WTC11 (cell line): ENCODE data around the gene SLC25A51.

Experiments used
- SMAD3 ChIP-seq: sonication (generic); formaldehyde crosslinking; IDR thresholded peaks from 2 replicates; pipeline ENCODE4 v1.8.0; 2022; ENCODE audit warnings: missing genetic modification reagents, mild to moderate bottlenecking, borderline replicate concordance
- TF ChIP-seq, protein P1 (sequence below): sonication (generic); formaldehyde crosslinking; IDR thresholded peaks from 2 replicates; pipeline ENCODE4 v1.8.1; 2022; ENCODE audit warnings: low read depth, missing genetic modification reagents, borderline replicate concordance
- TF ChIP-seq, protein P2 (sequence below): fragments of 250-450 bp; sonication (Bioruptor Pico); IDR thresholded peaks from 2 replicates; pipeline ENCODE4 v1.9.0; 2021; ENCODE audit warnings: mild to moderate bottlenecking
- TF ChIP-seq, protein P3 (sequence below): fragments of 200-600 bp; IDR thresholded peaks from 2 replicates; pipeline ENCODE4 v1.8.0; 2022; ENCODE audit warnings: antibody characterized with exemption
- TF ChIP-seq, protein P4 (sequence below): sonication (generic); formaldehyde crosslinking; conservative IDR thresholded peaks from 2 replicates; pipeline ENCODE4 v1.8.1; 2023; ENCODE audit warnings: mild to moderate bottlenecking, low read depth, missing genetic modification reagents, moderate library complexity
- TF ChIP-seq, protein P5 (sequence below): sonication (generic); formaldehyde crosslinking; IDR thresholded peaks from 2 replicates; pipeline ENCODE4 v1.8.0; 2022; ENCODE audit warnings: mild to moderate bottlenecking, missing genetic modification reagents
- TF ChIP-seq, protein P6 (sequence below): sonication (generic); formaldehyde crosslinking; IDR thresholded peaks from 2 replicates; pipeline ENCODE4 v1.8.1; 2023; ENCODE audit warnings: mild to moderate bottlenecking, missing genetic modification reagents, moderate library complexity
- TF ChIP-seq, protein P7 (sequence below): sonication (generic); formaldehyde crosslinking; IDR thresholded peaks from 2 replicates; pipeline ENCODE4 v1.8.0; 2023; ENCODE audit warnings: missing genetic modification reagents, mild to moderate bottlenecking, borderline replicate concordance

DNA sequence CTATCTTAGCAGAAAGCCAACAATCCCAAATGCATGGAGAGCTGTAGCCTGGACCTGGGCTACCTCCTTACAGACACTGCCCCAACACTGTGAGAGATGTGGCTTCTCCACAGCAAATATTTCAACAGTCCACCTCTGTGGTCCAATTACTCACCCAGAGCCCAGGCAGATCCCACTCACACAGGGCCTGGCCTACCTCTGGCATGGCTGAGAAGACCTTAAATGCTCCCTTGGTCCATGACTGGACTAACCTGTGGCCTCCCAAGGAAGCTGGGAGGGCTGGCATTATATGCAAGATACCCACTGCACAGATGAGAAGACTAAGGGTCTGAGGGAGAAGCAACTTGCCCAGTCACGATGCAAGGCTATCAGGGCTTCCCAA is 22.8 kb upstream of the SLC25A51 start:
- TF ChIP-seq, protein P1, sequence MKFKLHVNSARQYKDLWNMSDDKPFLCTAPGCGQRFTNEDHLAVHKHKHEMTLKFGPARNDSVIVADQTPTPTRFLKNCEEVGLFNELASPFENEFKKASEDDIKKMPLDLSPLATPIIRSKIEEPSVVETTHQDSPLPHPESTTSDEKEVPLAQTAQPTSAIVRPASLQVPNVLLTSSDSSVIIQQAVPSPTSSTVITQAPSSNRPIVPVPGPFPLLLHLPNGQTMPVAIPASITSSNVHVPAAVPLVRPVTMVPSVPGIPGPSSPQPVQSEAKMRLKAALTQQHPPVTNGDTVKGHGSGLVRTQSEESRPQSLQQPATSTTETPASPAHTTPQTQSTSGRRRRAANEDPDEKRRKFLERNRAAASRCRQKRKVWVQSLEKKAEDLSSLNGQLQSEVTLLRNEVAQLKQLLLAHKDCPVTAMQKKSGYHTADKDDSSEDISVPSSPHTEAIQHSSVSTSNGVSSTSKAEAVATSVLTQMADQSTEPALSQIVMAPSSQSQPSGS (CRISPR knock-in tag): no peak
- TF ChIP-seq, protein P2, sequence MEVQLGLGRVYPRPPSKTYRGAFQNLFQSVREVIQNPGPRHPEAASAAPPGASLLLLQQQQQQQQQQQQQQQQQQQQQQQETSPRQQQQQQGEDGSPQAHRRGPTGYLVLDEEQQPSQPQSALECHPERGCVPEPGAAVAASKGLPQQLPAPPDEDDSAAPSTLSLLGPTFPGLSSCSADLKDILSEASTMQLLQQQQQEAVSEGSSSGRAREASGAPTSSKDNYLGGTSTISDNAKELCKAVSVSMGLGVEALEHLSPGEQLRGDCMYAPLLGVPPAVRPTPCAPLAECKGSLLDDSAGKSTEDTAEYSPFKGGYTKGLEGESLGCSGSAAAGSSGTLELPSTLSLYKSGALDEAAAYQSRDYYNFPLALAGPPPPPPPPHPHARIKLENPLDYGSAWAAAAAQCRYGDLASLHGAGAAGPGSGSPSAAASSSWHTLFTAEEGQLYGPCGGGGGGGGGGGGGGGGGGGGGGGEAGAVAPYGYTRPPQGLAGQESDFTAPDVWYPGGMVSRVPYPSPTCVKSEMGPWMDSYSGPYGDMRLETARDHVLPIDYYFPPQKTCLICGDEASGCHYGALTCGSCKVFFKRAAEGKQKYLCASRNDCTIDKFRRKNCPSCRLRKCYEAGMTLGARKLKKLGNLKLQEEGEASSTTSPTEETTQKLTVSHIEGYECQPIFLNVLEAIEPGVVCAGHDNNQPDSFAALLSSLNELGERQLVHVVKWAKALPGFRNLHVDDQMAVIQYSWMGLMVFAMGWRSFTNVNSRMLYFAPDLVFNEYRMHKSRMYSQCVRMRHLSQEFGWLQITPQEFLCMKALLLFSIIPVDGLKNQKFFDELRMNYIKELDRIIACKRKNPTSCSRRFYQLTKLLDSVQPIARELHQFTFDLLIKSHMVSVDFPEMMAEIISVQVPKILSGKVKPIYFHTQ (CRISPR knock-in tag): no peak
- TF ChIP-seq, protein P3, sequence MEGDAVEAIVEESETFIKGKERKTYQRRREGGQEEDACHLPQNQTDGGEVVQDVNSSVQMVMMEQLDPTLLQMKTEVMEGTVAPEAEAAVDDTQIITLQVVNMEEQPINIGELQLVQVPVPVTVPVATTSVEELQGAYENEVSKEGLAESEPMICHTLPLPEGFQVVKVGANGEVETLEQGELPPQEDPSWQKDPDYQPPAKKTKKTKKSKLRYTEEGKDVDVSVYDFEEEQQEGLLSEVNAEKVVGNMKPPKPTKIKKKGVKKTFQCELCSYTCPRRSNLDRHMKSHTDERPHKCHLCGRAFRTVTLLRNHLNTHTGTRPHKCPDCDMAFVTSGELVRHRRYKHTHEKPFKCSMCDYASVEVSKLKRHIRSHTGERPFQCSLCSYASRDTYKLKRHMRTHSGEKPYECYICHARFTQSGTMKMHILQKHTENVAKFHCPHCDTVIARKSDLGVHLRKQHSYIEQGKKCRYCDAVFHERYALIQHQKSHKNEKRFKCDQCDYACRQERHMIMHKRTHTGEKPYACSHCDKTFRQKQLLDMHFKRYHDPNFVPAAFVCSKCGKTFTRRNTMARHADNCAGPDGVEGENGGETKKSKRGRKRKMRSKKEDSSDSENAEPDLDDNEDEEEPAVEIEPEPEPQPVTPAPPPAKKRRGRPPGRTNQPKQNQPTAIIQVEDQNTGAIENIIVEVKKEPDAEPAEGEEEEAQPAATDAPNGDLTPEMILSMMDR: no peak
- TF ChIP-seq, protein P4, sequence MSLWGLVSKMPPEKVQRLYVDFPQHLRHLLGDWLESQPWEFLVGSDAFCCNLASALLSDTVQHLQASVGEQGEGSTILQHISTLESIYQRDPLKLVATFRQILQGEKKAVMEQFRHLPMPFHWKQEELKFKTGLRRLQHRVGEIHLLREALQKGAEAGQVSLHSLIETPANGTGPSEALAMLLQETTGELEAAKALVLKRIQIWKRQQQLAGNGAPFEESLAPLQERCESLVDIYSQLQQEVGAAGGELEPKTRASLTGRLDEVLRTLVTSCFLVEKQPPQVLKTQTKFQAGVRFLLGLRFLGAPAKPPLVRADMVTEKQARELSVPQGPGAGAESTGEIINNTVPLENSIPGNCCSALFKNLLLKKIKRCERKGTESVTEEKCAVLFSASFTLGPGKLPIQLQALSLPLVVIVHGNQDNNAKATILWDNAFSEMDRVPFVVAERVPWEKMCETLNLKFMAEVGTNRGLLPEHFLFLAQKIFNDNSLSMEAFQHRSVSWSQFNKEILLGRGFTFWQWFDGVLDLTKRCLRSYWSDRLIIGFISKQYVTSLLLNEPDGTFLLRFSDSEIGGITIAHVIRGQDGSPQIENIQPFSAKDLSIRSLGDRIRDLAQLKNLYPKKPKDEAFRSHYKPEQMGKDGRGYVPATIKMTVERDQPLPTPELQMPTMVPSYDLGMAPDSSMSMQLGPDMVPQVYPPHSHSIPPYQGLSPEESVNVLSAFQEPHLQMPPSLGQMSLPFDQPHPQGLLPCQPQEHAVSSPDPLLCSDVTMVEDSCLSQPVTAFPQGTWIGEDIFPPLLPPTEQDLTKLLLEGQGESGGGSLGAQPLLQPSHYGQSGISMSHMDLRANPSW (CRISPR knock-in tag): no peak
- TF ChIP-seq SMAD3 (CRISPR knock-in tag): no peak
- TF ChIP-seq, protein P5, sequence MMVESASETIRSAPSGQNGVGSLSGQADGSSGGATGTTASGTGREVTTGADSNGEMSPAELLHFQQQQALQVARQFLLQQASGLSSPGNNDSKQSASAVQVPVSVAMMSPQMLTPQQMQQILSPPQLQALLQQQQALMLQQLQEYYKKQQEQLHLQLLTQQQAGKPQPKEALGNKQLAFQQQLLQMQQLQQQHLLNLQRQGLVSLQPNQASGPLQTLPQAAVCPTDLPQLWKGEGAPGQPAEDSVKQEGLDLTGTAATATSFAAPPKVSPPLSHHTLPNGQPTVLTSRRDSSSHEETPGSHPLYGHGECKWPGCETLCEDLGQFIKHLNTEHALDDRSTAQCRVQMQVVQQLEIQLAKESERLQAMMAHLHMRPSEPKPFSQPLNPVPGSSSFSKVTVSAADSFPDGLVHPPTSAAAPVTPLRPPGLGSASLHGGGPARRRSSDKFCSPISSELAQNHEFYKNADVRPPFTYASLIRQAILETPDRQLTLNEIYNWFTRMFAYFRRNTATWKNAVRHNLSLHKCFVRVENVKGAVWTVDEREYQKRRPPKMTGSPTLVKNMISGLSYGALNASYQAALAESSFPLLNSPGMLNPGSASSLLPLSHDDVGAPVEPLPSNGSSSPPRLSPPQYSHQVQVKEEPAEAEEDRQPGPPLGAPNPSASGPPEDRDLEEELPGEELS: no peak
- TF ChIP-seq, protein P6, sequence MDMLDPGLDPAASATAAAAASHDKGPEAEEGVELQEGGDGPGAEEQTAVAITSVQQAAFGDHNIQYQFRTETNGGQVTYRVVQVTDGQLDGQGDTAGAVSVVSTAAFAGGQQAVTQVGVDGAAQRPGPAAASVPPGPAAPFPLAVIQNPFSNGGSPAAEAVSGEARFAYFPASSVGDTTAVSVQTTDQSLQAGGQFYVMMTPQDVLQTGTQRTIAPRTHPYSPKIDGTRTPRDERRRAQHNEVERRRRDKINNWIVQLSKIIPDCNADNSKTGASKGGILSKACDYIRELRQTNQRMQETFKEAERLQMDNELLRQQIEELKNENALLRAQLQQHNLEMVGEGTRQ (CRISPR knock-in tag): no peak
- TF ChIP-seq, protein P7, sequence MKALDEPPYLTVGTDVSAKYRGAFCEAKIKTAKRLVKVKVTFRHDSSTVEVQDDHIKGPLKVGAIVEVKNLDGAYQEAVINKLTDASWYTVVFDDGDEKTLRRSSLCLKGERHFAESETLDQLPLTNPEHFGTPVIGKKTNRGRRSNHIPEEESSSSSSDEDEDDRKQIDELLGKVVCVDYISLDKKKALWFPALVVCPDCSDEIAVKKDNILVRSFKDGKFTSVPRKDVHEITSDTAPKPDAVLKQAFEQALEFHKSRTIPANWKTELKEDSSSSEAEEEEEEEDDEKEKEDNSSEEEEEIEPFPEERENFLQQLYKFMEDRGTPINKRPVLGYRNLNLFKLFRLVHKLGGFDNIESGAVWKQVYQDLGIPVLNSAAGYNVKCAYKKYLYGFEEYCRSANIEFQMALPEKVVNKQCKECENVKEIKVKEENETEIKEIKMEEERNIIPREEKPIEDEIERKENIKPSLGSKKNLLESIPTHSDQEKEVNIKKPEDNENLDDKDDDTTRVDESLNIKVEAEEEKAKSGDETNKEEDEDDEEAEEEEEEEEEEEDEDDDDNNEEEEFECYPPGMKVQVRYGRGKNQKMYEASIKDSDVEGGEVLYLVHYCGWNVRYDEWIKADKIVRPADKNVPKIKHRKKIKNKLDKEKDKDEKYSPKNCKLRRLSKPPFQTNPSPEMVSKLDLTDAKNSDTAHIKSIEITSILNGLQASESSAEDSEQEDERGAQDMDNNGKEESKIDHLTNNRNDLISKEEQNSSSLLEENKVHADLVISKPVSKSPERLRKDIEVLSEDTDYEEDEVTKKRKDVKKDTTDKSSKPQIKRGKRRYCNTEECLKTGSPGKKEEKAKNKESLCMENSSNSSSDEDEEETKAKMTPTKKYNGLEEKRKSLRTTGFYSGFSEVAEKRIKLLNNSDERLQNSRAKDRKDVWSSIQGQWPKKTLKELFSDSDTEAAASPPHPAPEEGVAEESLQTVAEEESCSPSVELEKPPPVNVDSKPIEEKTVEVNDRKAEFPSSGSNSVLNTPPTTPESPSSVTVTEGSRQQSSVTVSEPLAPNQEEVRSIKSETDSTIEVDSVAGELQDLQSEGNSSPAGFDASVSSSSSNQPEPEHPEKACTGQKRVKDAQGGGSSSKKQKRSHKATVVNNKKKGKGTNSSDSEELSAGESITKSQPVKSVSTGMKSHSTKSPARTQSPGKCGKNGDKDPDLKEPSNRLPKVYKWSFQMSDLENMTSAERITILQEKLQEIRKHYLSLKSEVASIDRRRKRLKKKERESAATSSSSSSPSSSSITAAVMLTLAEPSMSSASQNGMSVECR: no peak
